ENCODE results near the gene UBE2E3.

Gene UBE2E3

DNA sequence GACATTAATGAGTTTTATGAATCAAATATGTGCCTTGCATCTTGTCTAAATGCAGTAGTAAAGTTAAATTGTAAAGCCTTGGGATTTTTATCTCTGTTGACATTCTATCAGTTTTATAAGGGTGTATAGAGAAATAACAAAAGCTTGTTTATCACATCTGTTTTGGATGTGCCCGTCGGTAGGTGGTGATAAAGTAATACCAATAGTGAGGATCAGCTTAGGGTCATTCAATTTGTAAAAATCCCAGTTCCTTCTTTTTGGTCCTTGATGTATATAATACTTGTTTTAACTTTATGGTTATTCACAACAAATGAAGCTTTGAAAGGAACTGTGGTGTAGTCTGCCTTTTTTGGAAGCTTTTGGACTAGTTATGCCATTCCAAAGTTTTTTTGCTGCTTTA is 12.6 kb downstream of the UBE2E3 start:
- no peak overlapping the region for H3K4me3 ChIP-seq (ENCODE audit: low read depth, low read length)
- in situ Hi-C loops (cut with HindIII; ENCODE audit: low sequenced_read_pairs), result no loop called here
- DNase-seq (ENCODE audit: low read depth, low spot score), result no peak
- no peak for TF ChIP-seq CTCF (IDR thresholded peaks at IDR 0.05; ENCODE audit: low read depth, low read length)

GRCh38 chr2:180999274-180999964 is 19.0 kb downstream of the UBE2E3 start:
- no peak overlapping the region for H3K4me3 ChIP-seq (ENCODE audit: low read depth, low read length)
- no peak for TF ChIP-seq CTCF (IDR thresholded peaks at IDR 0.05; ENCODE audit: low read depth, low read length)
- DNase-seq (ENCODE audit: low read depth, low spot score), result no peak
- in situ Hi-C loops (cut with HindIII; ENCODE audit: low sequenced_read_pairs), result no loop called here

DNA sequence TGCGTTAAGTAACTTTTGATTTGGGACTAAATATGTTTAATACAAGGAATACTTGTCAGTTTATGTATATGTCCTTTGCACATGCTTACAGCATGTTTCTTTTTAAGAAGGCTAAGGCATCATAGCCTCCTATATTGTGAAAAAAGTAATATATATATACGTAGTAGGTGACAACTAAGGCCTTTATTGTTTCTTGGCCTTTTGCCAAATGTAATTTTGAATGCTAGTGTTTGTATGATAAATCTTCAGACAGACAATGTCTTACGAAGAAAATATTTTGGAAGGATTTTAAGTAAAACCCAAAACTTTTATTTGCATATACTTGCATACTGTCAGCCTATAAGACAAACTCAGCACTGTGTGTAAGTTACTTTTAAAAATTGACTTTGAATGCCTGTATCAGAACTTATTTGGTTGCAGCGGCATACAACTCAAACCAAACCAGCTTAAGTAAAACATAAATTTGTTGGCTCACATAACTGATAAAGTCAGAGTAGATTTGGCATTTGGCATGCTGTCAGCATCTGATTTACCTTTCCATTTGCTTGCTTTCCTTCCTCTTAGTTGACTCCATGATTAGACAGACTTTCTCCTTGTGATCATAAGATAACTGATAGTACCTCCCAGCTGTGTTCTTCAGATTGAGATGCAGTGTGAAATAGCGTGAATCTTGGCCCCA is 24.4 kb downstream of the UBE2E3 start:
- no peak overlapping the region for H3K4me3 ChIP-seq (ENCODE audit: low read depth, low read length)
- in situ Hi-C loops (cut with HindIII; ENCODE audit: low sequenced_read_pairs), result no loop called here
- no peak for TF ChIP-seq CTCF (IDR thresholded peaks at IDR 0.05; ENCODE audit: low read depth, low read length)
- DNase-seq (ENCODE audit: low read depth, low spot score), result no peak

- H3K4me3 ChIP-seq (ENCODE audit: low read depth, low read length), result no peak overlapping the region
- in situ Hi-C loops (cut with HindIII; ENCODE audit: low sequenced_read_pairs), result no loop called here
- TF ChIP-seq CTCF (IDR thresholded peaks at IDR 0.05; ENCODE audit: low read depth, low read length), result no peak
- DNase-seq (ENCODE audit: low read depth, low spot score), result no peak
Measured at GRCh38 chr2:181005326-181005655, 24.9 kb downstream of the UBE2E3 start.

- TF ChIP-seq CTCF (IDR thresholded peaks at IDR 0.05; ENCODE audit: low read depth, low read length), result no peak
- H3K4me3 ChIP-seq (ENCODE audit: low read depth, low read length), result no peak overlapping the region
- no peak for DNase-seq (ENCODE audit: low read depth, low spot score)
- in situ Hi-C loops (cut with HindIII; ENCODE audit: low sequenced_read_pairs), result no loop called here
Measured at GRCh38 chr2:181005809-181006208, 25.4 kb downstream of the UBE2E3 start.

- in situ Hi-C loops (cut with HindIII; ENCODE audit: low sequenced_read_pairs), result no loop called here
- no peak overlapping the region for H3K4me3 ChIP-seq (ENCODE audit: low read depth, low read length)
- no peak for TF ChIP-seq CTCF (IDR thresholded peaks at IDR 0.05; ENCODE audit: low read depth, low read length)
- no peak for DNase-seq (ENCODE audit: low read depth, low spot score)
Measured at GRCh38 chr2:181007086-181007837, 26.9 kb downstream of the UBE2E3 start.

Data from astrocyte of the spinal cord (primary cell).